ENCODE data around the gene DARS1. TPM values are rescaled to one million over a fixed set of nuclear protein-coding genes. Genes with fewer than 3 reads are reported as not detected.
A peak's percentile ranks its signal among the peaks of the same experiment; 100 is the strongest.

The DARS1 gene
- total and polyA plus RNA-seq, 2 of the 13 experiments (the other 11 are each of a cell fraction or from before 2014, with no cell fraction given) = 149 to 230 TPM

DNA sequence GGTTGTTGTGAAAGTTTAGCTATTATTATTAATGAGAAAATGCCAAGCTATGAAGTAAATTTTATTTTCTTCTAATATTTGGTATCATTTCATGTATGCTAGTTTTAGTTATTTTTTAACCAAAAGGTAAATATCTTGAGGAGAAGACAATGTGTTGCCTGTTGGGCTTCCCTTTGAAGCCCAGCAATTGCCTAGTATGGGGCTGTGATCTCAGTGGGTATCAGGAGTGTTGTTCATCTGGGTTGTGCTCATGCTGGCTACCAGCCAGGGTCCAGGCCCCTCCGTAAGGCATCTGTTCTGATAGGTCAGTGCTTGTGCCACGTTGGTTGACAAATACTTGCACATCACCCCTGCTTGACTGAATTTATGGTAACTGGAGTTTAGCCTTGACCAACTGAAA is 38.0 kb upstream of the DARS1 start (continued):
- TF ChIP-seq, protein P1, sequence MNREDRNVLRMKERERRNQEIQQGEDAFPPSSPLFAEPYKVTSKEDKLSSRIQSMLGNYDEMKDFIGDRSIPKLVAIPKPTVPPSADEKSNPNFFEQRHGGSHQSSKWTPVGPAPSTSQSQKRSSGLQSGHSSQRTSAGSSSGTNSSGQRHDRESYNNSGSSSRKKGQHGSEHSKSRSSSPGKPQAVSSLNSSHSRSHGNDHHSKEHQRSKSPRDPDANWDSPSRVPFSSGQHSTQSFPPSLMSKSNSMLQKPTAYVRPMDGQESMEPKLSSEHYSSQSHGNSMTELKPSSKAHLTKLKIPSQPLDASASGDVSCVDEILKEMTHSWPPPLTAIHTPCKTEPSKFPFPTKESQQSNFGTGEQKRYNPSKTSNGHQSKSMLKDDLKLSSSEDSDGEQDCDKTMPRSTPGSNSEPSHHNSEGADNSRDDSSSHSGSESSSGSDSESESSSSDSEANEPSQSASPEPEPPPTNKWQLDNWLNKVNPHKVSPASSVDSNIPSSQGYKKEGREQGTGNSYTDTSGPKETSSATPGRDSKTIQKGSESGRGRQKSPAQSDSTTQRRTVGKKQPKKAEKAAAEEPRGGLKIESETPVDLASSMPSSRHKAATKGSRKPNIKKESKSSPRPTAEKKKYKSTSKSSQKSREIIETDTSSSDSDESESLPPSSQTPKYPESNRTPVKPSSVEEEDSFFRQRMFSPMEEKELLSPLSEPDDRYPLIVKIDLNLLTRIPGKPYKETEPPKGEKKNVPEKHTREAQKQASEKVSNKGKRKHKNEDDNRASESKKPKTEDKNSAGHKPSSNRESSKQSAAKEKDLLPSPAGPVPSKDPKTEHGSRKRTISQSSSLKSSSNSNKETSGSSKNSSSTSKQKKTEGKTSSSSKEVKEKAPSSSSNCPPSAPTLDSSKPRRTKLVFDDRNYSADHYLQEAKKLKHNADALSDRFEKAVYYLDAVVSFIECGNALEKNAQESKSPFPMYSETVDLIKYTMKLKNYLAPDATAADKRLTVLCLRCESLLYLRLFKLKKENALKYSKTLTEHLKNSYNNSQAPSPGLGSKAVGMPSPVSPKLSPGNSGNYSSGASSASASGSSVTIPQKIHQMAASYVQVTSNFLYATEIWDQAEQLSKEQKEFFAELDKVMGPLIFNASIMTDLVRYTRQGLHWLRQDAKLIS (CRISPR knock-in tag; IDR thresholded peaks at IDR 0.05) = no peak
- TF ChIP-seq SALL1 (CRISPR knock-in tag; IDR thresholded peaks at IDR 0.05) (peak; percentile 79), NCOA2 (CRISPR knock-in tag; IDR thresholded peaks at IDR 0.05) (peak; percentile 59; the same call in 1 of the 2 replicates), ZNF878 (CRISPR knock-in tag; IDR thresholded peaks at IDR 0.05) (no peak), CBX1 (IDR thresholded peaks at IDR 0.05; ENCODE audit: low read depth) (no peak), SOX6 (IDR thresholded peaks at IDR 0.05) (no peak), SOX6 (CRISPR knock-in tag; IDR thresholded peaks at IDR 0.05) (peak; percentile 87), ZNF510 (CRISPR knock-in tag; IDR thresholded peaks at IDR 0.05; ENCODE audit: low read depth) (no peak), SP5 (CRISPR knock-in tag; IDR thresholded peaks at IDR 0.05; ENCODE audit: borderline replicate concordance, low read depth) (no peak), ZNF350 (CRISPR knock-in tag; IDR thresholded peaks at IDR 0.05; ENCODE audit: borderline replicate concordance, low read depth) (no peak), NFYC (CRISPR knock-in tag; IDR thresholded peaks at IDR 0.05) (peak; percentile 36; the same call in 1 of the 2 replicates), MAFF (IDR thresholded peaks at IDR 0.05; ENCODE audit: low read depth, low read length) (no peak), CHCHD3 (CRISPR knock-in tag; IDR thresholded peaks at IDR 0.05) (no peak), REL (CRISPR knock-in tag; conservative IDR thresholded peaks at IDR 0.05) (no peak), ETV5 (CRISPR knock-in tag; IDR thresholded peaks at IDR 0.05; ENCODE audit: borderline replicate concordance) (no peak), ERF (CRISPR knock-in tag; IDR thresholded peaks at IDR 0.05) (no peak), ZSCAN9 (CRISPR knock-in tag; IDR thresholded peaks at IDR 0.05; ENCODE audit: borderline replicate concordance) (no peak)
- TF ChIP-seq, protein P2, sequence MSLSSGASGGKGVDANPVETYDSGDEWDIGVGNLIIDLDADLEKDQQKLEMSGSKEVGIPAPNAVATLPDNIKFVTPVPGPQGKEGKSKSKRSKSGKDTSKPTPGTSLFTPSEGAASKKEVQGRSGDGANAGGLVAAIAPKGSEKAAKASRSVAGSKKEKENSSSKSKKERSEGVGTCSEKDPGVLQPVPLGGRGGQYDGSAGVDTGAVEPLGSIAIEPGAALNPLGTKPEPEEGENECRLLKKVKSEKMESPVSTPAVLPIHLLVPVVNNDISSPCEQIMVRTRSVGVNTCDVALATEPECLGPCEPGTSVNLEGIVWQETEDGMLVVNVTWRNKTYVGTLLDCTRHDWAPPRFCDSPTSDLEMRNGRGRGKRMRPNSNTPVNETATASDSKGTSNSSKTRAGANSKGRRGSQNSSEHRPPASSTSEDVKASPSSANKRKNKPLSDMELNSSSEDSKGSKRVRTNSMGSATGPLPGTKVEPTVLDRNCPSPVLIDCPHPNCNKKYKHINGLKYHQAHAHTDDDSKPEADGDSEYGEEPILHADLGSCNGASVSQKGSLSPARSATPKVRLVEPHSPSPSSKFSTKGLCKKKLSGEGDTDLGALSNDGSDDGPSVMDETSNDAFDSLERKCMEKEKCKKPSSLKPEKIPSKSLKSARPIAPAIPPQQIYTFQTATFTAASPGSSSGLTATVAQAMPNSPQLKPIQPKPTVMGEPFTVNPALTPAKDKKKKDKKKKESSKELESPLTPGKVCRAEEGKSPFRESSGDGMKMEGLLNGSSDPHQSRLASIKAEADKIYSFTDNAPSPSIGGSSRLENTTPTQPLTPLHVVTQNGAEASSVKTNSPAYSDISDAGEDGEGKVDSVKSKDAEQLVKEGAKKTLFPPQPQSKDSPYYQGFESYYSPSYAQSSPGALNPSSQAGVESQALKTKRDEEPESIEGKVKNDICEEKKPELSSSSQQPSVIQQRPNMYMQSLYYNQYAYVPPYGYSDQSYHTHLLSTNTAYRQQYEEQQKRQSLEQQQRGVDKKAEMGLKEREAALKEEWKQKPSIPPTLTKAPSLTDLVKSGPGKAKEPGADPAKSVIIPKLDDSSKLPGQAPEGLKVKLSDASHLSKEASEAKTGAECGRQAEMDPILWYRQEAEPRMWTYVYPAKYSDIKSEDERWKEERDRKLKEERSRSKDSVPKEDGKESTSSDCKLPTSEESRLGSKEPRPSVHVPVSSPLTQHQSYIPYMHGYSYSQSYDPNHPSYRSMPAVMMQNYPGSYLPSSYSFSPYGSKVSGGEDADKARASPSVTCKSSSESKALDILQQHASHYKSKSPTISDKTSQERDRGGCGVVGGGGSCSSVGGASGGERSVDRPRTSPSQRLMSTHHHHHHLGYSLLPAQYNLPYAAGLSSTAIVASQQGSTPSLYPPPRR (CRISPR knock-in tag; IDR thresholded peaks at IDR 0.05; ENCODE audit: borderline replicate concordance) = 0 out of 2 replicates have a peak, but pooled peaks have one; percentile 31
- TF ChIP-seq, protein P3, sequence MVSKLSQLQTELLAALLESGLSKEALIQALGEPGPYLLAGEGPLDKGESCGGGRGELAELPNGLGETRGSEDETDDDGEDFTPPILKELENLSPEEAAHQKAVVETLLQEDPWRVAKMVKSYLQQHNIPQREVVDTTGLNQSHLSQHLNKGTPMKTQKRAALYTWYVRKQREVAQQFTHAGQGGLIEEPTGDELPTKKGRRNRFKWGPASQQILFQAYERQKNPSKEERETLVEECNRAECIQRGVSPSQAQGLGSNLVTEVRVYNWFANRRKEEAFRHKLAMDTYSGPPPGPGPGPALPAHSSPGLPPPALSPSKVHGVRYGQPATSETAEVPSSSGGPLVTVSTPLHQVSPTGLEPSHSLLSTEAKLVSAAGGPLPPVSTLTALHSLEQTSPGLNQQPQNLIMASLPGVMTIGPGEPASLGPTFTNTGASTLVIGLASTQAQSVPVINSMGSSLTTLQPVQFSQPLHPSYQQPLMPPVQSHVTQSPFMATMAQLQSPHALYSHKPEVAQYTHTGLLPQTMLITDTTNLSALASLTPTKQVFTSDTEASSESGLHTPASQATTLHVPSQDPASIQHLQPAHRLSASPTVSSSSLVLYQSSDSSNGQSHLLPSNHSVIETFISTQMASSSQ (IDR thresholded peaks at IDR 0.05; ENCODE audit: low read depth) = peak; percentile 94
- TF ChIP-seq, protein P3 (CRISPR knock-in tag; IDR thresholded peaks at IDR 0.05; ENCODE audit: borderline replicate concordance) = peak; percentile 91
